Mesenchymal stem cell (in vitro differentiated cells and primary cell): ENCODE data around the gene FAM131A.

Experiments
- DNase-seq: peaks from one replicate; pipeline ENCODE4 v3.0.0-alpha.2; 2013
- H2AFZ ChIP-seq: one replicate; pipeline ENCODE4 v1.6.1; 2013; ENCODE audit warnings: low read depth, mild to moderate bottlenecking, control low read depth, inconsistent platforms, low read length, moderate library complexity
- H2AK5ac ChIP-seq: 2 replicates; pipeline ENCODE4 v1.6.1; 2013; ENCODE audit warnings: low read length, moderate library complexity, mild to moderate bottlenecking, inconsistent platforms; ENCODE audit not compliant: severe bottlenecking
- H2BK120ac ChIP-seq: one replicate; pipeline ENCODE4 v1.6.1; 2013; ENCODE audit warnings: low read depth, mild to moderate bottlenecking, inconsistent platforms, low read length, moderate library complexity
- H2BK12ac ChIP-seq, 2 experiments: one replicate each; pipeline ENCODE4 v1.6.1; 2013; ENCODE audit warnings: inconsistent platforms in 2 of 2, low read length in 2 of 2, mild to moderate bottlenecking in 2 of 2, moderate library complexity in 2 of 2, control low read depth in 1 of 2
- H2BK15ac ChIP-seq: one replicate; pipeline ENCODE4 v1.6.1; 2013; ENCODE audit warnings: mild to moderate bottlenecking, low read depth, inconsistent platforms; ENCODE audit not compliant: poor library complexity, severe bottlenecking
- H2BK5ac ChIP-seq: 2 replicates; pipeline ENCODE4 v1.6.1; 2013; ENCODE audit warnings: low read depth, mild to moderate bottlenecking, low read length, control low read depth, inconsistent platforms; ENCODE audit not compliant: poor library complexity, severe bottlenecking
- H3K14ac ChIP-seq, 2 experiments: one replicate each; pipeline ENCODE4 v1.6.1; 2013; ENCODE audit warnings: inconsistent platforms in 2 of 2, low read length in 2 of 2, control low read depth in 1 of 2, mild to moderate bottlenecking in 1 of 2, moderate library complexity in 1 of 2
- H3K18ac ChIP-seq, 2 experiments: one replicate each; pipeline ENCODE4 v1.6.1; 2013; ENCODE audit warnings: inconsistent platforms in 2 of 2, low read length in 2 of 2, control low read depth in 1 of 2, low read depth in 1 of 2, mild to moderate bottlenecking in 1 of 2
- H3K23ac ChIP-seq, 2 experiments: one replicate each; pipeline ENCODE4 v1.6.1; 2013; ENCODE audit warnings: inconsistent platforms in 2 of 2, low read length in 2 of 2, mild to moderate bottlenecking in 2 of 2, moderate library complexity in 2 of 2, control low read depth in 1 of 2
- H3K27ac ChIP-seq: 2 replicates; pipeline ENCODE4 v1.5.1; 2013; ENCODE audit warnings: mild to moderate bottlenecking, moderate library complexity, low read length, control low read depth, inconsistent platforms; ENCODE audit not compliant: poor library complexity, severe bottlenecking
- H3K27me3 ChIP-seq, 2 experiments: 2 replicates each; pipeline versions ENCODE4 v1.6.1 to v1.7.0; 2013; ENCODE audit warnings: low read length in 2 of 2, mild to moderate bottlenecking in 2 of 2, moderate library complexity in 2 of 2, control low read depth in 1 of 2, inconsistent platforms in 1 of 2; ENCODE audit not compliant: control insufficient read depth in 1 of 2, insufficient read depth in 1 of 2
- H3K36me3 ChIP-seq, 2 experiments: 2 replicates each; pipeline versions ENCODE4 v1.6.1 to v1.7.0; 2013; ENCODE audit warnings: low read length in 2 of 2, control low read depth in 1 of 2, inconsistent platforms in 1 of 2, low read depth in 1 of 2, mild to moderate bottlenecking in 1 of 2; ENCODE audit not compliant: insufficient read depth in 2 of 2, control insufficient read depth in 1 of 2
- H3K4ac ChIP-seq, 2 experiments: one replicate each; pipeline ENCODE4 v1.6.1; 2013; ENCODE audit warnings: inconsistent platforms in 2 of 2, low read length in 2 of 2, mild to moderate bottlenecking in 2 of 2, moderate library complexity in 2 of 2, control low read depth in 1 of 2, low read depth in 1 of 2
- H3K4me1 ChIP-seq: 2 replicates; pipeline ENCODE4 v1.6.1; 2013; ENCODE audit warnings: low read depth, low read length, control low read depth; ENCODE audit not compliant: control insufficient read depth, insufficient read depth
- H3K4me2 ChIP-seq: 2 replicates; pipeline ENCODE4 v1.6.1; 2013; ENCODE audit warnings: low read length, mild to moderate bottlenecking, inconsistent platforms; ENCODE audit not compliant: poor library complexity, severe bottlenecking
- H3K4me3 ChIP-seq, 2 experiments: 2 replicates each; pipeline versions ENCODE4 v1.5.1 to v1.7.0; 2013; ENCODE audit warnings: low read length in 2 of 2, mild to moderate bottlenecking in 2 of 2, control low read depth in 1 of 2, low read depth in 1 of 2; ENCODE audit not compliant: insufficient read depth in 1 of 2
- H3K79me1 ChIP-seq: replicated peaks from 2 replicates; pipeline ENCODE4 v1.6.1; 2013; ENCODE audit warnings: mild to moderate bottlenecking, control low read depth, low read length, inconsistent platforms; ENCODE audit not compliant: poor library complexity, severe bottlenecking
- H3K9ac ChIP-seq: 2 replicates; pipeline ENCODE4 v1.7.0; 2013; ENCODE audit warnings: mild to moderate bottlenecking, low read length, moderate library complexity
- H3K9me3 ChIP-seq: 2 replicates; pipeline ENCODE4 v1.7.0; 2013; ENCODE audit warnings: mild to moderate bottlenecking, low read length; ENCODE audit not compliant: control insufficient read depth
- H4K8ac ChIP-seq: one replicate; pipeline ENCODE4 v1.6.1; 2013; ENCODE audit warnings: inconsistent platforms, mild to moderate bottlenecking, low read length, moderate library complexity
- H4K91ac ChIP-seq: one replicate; pipeline ENCODE4 v1.6.1; 2013; ENCODE audit warnings: mild to moderate bottlenecking, low read length, inconsistent platforms
- WGBS: methylation state at CpG from one replicate; pipeline ENCODE4 v1.1.7; 2013; ENCODE audit warnings: mixed read lengths; 5-methylcytosine and 5-hydroxymethylcytosine counted together

The FAM131A gene

DNA sequence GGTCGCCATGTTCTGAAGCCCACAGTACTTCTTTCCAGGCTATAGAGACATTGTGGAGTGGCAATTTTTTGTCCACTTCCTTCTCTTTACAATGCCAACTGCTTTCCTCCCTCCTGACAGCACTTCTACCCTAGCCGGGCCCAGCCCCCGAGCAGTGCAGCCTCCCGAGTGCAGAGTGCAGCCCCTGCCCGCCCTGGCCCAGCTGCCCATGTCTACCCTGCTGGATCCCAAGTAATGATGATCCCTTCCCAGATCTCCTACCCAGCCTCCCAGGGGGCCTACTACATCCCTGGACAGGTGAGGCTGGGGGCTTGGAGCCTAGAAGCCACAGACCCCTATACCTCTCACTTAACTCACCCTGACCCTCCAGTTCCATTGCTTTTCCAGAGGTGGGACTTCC is 20.2 kb upstream of the FAM131A start:
- Histone ChIP-seq H3K4ac (no peak overlapping the region), H3K23ac (no peak overlapping the region), H3K9me3 (no peaks in the 10 kb centered on the region), H3K14ac (peak overlapping the region in 1 of 2 experiments; percentile 31), H4K91ac (no peak overlapping the region), H4K8ac (no peak overlapping the region), H3K4me3 (peak overlapping the region in 1 of 2 experiments; percentile 92), H3K27ac (peak overlapping the region; percentile 30), H2AK5ac (peak overlapping the region; percentile 31), H3K4me2 (peak overlapping the region; percentile 86), H3K36me3 (peaks cover 44% of the 10 kb centered on the region in 2 experiments), H3K27me3 (no peaks in the 10 kb centered on the region), H3K79me1 (peaks cover 10% of the 10 kb centered on the region), H2BK15ac (no peak overlapping the region), H2BK5ac (no peak overlapping the region), H3K18ac (no peak overlapping the region), H2AFZ (no peak overlapping the region), H3K9ac (peak overlapping the region; percentile 96), H2BK12ac (no peak overlapping the region), H2BK120ac (no peak overlapping the region), H3K4me1 (peaks cover 32% of the 10 kb centered on the region)
- WGBS = 98% methylated on average over 5 of the region's 5 CpGs
- DNase-seq = no peak

DNA sequence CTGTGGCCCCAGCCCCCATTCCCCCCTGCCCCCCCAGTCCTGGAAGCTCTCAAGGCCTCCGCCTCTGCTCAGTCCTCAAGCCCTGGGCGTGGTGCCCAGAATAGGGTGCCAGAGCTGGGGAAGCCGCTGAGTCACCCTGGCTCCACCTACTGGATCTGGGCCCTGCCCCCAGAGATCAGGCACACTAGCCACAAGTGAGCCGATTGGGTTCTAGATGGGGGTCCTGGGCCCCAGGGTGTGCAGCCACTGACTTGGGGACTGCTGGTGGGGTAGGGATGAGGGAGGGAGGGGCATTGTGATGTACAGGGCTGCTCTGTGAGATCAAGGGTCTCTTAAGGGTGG is 17.3 kb upstream of the FAM131A start:
- Histone ChIP-seq H2BK15ac (no peak overlapping the region), H2BK5ac (no peak overlapping the region), H3K18ac (peak overlapping the region; percentile 52 to 85), H3K4me2 (peak overlapping the region; percentile 12), H4K8ac (no peak overlapping the region), H3K79me1 (peaks cover 30% of the 10 kb centered on the region), H3K23ac (no peak overlapping the region), H2BK12ac (peak overlapping the region in 1 of 2 experiments; percentile 84), H3K9me3 (no peaks in the 10 kb centered on the region), H3K4me3 (peak overlapping the region in 1 of 2 experiments; percentile 60), H4K91ac (no peak overlapping the region), H3K27ac (peak overlapping the region; percentile 9), H2BK120ac (no peak overlapping the region), H3K14ac (peak overlapping the region in 1 of 2 experiments; percentile 68), H2AFZ (no peak overlapping the region), H3K4ac (peak overlapping the region in 1 of 2 experiments; percentile 10), H3K4me1 (peaks cover 32% of the 10 kb centered on the region), H3K27me3 (no peaks in the 10 kb centered on the region), H3K36me3 (peaks cover 72% of the 10 kb centered on the region in 2 experiments), H3K9ac (peak overlapping the region; percentile 64), H2AK5ac (peak overlapping the region; percentile 26)
- WGBS = 4% methylated on average over 4 of the region's 4 CpGs
- peak; percentile 92 for DNase-seq

DNA sequence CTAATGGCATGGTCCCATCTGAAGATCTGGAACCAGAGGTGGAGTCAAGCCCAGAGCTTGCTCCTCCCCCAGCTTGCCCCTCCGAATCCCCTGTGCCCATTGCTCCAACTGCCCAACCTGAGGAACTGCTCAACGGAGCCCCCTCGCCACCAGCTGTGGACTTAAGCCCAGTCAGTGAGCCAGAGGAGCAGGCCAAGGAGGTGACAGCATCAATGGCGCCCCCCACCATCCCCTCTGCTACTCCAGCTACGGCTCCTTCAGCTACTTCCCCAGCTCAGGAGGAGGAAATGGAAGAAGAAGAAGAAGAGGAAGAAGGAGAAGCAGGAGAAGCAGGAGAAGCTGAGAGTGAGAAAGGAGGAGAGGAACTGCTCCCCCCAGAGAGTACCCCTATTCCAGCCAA is 15.7 kb upstream of the FAM131A start:
- Histone ChIP-seq H3K23ac (no peak overlapping the region), H2BK120ac (no peak overlapping the region), H3K14ac (no peak overlapping the region), H3K4ac (no peak overlapping the region), H3K79me1 (peaks cover 38% of the 10 kb centered on the region), H3K27me3 (no peaks in the 10 kb centered on the region), H3K4me2 (no peak overlapping the region), H3K9me3 (no peaks in the 10 kb centered on the region), H3K18ac (no peak overlapping the region), H2AFZ (no peak overlapping the region), H3K27ac (no peak overlapping the region), H4K8ac (no peak overlapping the region), H4K91ac (no peak overlapping the region), H3K9ac (peak overlapping the region; percentile 64), H3K4me1 (peaks cover 26% of the 10 kb centered on the region), H3K36me3 (peaks cover 85 to 86% of the 10 kb centered on the region in 2 experiments), H3K4me3 (peak overlapping the region in 1 of 2 experiments; percentile 59), H2AK5ac (no peak overlapping the region), H2BK12ac (no peak overlapping the region), H2BK15ac (peak overlapping the region; percentile 3), H2BK5ac (no peak overlapping the region)
- WGBS = 89% methylated on average over 1 of the region's 5 CpGs
- no peak for DNase-seq

DNA sequence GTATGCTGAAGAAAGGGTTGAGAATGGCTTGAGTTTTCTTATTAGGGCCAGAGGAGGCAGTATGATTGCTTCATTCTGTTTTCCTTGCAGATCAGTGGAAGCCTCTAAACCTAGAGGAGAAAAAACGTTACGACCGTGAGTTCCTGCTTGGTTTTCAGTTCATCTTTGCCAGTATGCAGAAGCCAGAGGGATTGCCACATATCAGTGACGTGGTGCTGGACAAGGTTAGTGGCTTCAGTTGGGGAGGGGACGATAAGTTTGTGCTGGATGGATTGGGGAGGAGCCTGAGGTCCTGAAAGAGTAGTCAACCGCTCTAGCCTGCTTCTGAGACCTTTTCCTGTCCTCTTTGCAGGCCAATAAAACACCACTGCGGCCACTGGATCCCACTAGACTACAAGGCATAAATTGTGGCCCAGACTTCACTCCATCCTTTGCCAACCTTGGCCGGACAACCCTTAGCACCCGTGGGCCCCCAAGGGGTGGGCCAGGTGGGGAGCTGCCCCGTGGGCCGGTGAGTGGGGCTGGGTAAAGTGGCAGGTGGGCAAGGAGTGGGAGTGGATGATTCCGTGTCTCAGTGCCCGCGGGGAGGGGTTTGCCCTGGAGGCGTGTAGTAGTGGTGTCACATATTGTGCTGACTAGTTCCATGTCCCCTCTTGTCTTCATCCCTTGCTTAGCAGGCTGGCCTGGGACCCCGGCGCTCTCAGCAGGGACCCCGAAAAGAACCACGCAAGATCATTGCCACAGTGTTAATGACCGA is 14.5 kb upstream of the FAM131A start:
- no peak overlapping the region for H2AK5ac ChIP-seq
- no peak overlapping the region for H2BK12ac ChIP-seq
- no peak overlapping the region for H2AFZ ChIP-seq
- no peak overlapping the region for H3K4ac ChIP-seq
- H3K4me1 ChIP-seq = peaks cover 16% of the 10 kb centered on the region
- no peak overlapping the region for H3K18ac ChIP-seq
- H2BK120ac ChIP-seq = no peak overlapping the region
- no peak overlapping the region for H3K23ac ChIP-seq
- no peak for DNase-seq
- H3K36me3 ChIP-seq = peaks cover 85 to 88% of the 10 kb centered on the region in 2 experiments
- no peak overlapping the region for H4K8ac ChIP-seq
- H3K4me3 ChIP-seq = peak overlapping the region in 1 of 2 experiments; percentile 59
- peak overlapping the region; percentile 64 for H3K9ac ChIP-seq
- H3K14ac ChIP-seq = no peak overlapping the region
- H2BK5ac ChIP-seq = no peak overlapping the region
- H3K27ac ChIP-seq = no peak overlapping the region
- WGBS = 92% methylated on average over 15 of the region's 20 CpGs
- no peak overlapping the region for H3K4me2 ChIP-seq
- no peak overlapping the region for H2BK15ac ChIP-seq
- H3K9me3 ChIP-seq = no peaks in the 10 kb centered on the region
- no peak overlapping the region for H4K91ac ChIP-seq
- H3K79me1 ChIP-seq = peaks cover 43% of the 10 kb centered on the region
- no peaks in the 10 kb centered on the region for H3K27me3 ChIP-seq
